Eye (tissue), 1 donor: ENCODE results near the gene RIMOC1.
A peak's percentile ranks its signal among the peaks of the same experiment; 100 is the strongest.

Experiments
- DNase-seq: peaks from one replicate; pipeline ENCODE4 v3.0.0-alpha.2; 2015

Gene RIMOC1, protein sequence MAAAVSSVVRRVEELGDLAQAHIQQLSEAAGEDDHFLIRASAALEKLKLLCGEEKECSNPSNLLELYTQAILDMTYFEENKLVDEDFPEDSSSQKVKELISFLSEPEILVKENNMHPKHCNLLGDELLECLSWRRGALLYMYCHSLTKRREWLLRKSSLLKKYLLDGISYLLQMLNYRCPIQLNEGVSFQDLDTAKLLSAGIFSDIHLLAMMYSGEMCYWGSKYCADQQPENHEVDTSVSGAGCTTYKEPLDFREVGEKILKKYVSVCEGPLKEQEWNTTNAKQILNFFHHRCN

DNA sequence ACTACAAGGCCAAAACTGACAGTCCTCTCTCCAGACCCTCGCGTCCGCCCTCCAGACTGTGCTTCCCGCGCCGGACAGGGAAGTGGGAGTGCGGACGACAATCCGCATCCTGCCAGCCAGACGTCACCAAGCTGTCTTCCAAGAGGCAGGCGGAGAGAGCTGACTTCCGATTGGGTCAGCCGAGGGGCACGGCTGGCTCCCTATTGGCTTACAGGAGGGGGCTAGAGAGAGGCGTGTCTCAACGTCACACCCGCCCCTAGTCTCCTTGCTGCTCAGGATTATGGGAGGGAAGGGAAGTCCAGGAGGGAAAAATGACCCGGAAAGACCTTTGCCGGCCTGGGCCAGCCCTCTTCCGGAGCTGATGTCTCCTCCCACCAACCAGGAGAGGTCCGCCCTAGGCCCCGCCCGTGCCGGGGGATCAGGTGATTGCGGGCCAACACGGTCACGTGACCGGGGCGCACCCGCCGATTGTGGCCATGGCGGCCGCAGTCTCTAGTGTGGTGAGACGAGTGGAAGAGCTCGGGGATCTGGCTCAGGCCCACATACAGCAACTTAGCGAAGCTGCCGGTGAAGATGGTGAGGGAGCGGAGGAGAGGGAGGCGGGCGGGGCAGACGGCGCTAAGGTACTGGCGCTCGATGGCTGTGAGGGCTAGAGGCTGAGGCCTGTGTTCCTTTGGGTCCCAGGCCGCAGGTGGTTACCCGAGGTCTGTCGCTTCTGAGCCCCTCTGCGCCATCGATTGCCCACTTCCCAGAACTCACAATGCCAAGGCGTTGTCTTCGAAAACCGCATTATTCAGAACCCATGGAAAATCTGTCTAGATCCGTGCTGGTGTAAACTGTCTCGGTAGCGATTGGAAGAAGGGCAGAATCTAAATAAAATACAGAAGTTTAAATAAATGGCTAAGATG, at the start of gene RIMOC1:
Gene RIMOC1, plus strand, starts transcription at position 453 of the 908 bp plus-strand sequence. Its CDS starts 24 bp downstream, at position 477.
- DNase-seq = peak; percentile 99

DNA sequence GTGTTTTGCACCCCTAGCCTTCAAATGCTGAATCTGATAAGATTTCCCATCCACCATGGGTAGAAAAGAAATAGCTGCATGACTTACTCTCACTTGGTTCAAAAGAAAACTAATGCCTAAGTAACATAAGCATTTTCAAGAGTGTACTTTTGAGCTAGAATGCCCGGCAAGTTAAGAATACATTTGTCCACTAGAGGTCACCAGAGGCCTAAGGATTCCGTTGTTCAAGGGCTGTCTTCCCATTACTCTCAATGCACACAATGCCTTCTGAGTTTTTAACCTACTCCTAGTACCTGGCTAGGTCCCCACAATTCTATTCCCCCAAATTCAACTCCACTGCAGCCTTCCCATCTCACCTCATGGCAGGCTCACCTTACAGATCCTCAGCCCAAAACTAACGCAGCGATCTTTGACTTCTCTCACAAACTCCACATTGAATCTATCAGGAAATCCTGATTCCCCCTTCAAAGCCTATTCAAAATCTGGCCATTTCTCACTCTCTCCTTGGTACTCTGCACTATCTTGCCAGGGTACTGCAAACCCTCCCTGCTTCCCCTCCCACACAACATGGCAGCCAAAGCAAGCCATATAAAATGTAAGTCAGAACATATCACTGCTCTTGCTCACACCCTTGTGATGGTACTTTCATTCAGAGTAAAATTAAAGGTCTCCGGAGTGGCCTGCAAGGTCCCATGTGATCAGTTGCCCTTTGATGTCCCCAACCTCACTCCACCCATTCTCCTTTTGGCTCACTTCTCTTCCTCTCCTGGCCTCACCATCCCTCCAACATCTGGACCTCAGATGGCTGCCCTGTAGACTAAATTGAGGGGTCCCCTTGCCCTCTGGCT, 47.3 kb upstream of the RIMOC1 start:
- peak; percentile 94 for DNase-seq

DNA sequence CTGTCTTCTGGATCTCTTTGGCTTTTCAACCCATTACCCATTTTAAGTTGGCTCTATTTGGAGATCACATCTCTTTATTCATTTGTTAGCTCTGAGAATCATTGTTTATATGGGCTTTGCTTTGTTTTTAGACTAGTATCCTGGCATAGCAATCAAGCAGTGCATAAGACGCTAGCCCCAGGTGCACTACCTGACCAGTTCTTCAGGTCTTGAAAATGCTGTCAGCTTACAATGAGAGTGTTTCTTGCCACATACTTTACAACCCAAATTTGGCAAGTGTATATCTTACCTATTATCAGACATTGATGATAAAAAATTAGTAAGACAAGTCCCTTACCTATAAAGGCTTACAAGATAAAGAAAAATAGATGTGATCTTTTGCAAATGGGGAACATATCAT, 46.2 kb upstream of the RIMOC1 start:
- no peak for DNase-seq

DNA sequence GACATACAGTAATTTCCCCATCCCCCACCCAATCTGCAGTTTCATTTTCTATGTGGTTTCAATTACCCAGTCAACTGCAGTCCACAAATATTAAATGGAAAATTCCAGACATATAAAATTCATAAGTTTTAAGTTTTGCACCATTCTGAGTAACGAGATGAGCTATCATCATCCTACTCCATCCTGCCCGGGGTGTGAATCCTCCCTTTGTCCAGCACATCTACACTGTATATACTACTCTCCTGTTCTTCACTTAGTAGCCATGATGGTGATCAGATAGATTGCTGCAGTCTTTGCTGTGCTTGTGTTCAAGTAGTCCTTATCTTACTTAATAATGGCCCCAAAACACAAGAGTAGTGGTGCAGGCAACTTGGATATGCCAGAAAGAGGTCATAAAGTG, 45.3 kb upstream of the RIMOC1 start:
- DNase-seq = no peak

DNA sequence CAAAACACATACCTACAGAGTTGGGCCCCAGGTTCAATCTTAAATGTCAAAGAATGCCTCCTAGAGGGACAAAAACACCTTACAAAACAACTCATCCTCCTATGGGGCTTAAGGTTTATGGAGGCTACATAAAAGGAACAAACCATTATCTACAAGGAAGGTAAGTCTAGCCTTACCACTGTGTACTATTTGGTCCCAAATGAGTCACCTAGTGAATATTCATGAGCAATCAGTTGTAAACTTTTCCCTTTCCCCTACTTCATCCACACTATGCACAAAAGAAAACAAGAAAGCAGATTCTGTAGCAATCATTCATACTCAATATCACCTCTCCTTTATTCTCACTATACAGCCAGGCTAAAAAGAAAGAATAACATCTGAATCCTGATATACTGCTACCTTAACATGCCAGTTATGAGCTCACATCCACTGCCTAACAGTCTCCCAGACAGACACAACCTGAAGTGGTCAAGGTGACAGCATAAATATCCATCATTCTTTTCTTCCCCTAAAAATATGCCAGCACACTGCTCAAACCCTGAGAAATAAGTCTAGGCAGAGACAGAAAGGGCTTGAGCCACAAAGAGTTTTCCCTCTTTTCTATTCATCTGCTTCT, 40.2 kb upstream of the RIMOC1 start:
- DNase-seq = no peak

DNA sequence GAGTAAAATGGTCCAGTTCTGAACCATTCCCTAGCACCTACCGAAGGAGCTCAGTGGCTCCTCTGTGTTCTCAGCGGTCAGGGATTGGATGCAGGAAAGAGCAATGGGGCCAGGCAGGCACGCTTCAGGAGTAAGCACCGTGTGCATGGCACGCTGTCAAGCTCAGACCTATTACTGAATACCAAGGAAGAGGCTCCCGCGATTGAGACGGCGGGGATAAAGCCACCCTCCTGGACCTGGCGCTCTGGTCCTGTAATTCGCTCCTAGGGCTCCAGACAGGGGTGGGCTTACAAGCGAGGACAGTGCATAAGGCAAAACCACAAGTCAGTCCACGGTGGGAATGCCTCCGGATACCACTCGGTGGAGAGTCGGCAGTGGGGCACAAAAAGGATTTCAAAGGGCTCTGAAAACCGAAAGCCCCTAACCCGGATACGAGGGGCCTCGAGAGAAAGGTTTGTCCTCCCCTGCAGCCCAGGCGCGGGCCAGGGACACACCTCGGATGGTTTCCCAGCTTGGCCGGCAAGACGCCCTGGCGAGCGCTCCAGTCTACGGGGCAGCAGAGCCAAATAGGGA, 34.9 kb upstream of the RIMOC1 start:
- DNase-seq = peak; percentile 81

DNA sequence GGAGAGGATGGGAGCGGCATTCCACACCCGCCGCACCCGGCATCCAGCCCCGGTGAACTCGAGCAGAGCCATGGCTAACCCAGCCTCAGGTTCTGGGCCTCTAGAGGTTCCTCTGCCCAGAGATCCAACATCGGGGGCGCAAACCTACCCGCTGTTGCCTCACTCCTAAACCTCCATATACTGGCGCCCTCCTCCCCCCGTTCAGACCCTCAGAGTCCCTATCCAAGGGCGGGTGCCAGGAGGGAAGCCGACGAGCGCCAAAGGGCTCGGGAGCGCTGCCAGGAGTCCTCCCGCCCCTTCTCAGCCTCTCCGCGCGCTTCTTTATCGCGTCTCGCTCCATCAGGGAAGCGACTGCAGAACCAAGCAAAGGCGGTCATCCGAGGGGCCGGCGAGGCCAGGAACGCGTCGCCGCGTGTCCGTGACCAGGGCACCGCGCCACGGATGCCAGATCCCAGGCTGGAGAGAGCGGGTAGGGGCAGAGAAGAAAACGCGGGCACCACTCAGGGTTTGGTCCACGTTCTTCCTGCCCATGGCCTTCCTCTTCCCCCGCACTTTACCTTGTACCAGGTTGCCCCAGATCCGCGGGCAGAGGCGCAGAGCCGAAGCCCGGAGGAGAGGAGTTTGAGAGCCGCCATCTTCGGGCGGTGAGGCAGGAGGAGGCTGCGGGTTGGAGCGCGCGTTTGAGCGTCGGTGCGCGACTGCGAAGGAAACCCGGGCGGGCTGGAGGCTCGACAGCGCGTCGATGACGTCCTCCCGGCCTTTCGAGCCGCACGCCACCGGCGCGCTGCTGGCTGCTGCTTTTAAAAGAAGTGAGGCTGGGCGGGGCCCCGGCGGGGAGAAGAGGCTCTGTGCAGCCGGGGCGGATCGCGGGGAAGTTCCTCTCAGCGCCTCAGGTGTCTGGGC, 34.2 kb upstream of the RIMOC1 start, which contains the start of gene OXCT1:
Gene OXCT1, minus strand, starts transcription at position 702 of the 903 bp plus-strand sequence. Its CDS starts 67 bp downstream, at position 635.
- peak; percentile 93 for DNase-seq

DNA sequence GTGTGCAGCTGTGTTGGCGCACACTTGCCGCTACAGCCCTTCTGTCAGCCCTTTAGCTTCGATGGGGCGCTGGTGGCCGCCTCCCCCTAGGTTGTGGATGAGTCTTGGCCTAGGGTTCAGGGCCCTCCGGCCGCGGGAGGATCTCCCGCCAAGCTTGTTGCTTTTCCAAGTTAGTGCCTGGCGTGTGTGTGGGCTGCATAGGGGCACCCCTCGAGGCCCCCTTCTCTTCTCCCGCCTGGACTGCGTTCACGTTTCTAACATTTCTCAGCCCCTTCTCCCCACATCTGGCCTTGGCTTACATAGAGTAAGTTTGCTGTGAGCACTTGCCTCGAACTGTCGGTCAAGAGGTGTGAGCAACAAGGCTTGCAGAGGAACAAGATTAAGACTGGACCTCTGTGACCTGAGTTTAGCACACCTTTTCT, 33.5 kb upstream of the RIMOC1 start:
- DNase-seq = no peak

DNA sequence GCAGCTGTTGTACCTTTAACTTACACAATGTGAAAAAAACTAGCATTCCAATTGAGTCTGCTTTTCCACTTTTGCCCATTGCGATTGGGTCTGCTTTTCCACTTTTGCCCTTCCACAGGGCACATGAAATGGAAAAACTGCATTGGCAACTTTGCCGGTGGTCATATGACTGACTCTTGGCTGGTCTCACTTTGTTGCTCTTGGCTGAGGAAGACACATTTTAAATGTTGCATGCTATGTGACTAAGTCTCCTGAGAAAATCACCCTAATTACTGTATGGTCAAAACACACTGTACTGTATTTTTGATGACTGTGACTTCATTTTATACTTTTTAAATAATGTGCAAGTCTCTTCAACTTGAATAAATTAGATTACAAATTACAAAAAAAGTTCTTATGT, 32.3 kb upstream of the RIMOC1 start:
- DNase-seq = no peak

DNA sequence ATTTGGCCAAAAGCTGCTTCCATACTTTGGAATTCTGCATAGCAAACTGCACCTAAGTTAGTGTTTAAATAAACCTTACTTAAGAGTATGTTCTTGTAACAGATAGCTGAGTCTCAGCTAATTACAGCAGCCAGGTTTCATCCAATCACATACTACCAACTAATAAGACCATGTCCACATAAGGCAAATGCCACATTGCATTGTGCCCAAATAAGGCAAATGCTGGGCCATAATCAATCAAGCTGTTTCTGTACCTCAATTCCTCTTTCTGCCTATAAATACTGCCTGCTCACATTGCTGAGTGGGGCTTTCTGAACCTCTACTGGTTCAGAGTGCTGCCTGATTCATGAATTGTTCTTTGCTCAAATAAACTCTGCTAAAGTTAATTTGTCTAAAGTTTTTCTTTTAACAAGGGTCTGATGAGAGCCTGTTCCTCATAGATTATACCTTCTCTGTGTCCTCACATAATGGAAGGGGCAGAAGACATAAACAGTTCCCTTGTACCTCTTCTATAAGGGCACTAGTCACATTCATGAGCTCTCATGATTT, 29.6 kb upstream of the RIMOC1 start:
- no peak for DNase-seq

DNA sequence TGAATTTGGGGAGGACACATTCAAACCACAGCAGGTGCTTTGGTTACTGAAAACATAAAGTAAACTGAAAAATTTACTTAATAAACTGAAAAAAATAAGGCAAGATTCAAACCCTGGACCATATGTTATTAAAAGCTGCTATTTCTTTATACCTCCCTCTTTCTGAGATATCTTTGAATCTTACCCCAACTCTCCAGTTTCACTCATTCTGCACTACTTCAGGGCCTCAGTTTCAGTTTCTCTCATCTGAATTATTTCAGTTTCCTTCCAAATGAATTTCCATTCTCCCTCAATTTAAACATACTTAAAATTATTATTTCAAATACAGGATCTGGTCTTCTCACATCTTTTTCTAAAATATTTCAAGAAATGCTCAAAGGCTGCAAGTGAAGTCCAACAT, 29.0 kb upstream of the RIMOC1 start:
- DNase-seq = no peak

DNA sequence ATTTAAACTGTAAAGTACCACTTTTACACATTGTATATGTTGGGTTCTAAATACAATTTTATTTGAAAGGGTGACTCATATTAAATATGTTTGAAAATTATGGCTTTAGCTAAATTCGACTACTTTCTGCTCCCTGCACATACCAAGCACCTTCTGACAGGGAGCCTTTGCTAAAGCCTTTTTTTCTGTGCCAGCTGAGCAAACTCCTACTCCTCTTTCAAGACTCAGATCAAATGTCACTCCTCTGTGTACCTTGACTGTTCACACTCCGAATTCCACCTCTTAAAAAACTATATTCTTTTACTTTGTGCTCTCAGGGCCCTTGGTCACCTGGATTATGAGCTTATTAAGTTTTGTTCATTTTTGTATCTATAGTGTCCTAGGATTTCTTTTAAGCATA, 27.5 kb upstream of the RIMOC1 start:
- DNase-seq = no peak

DNA sequence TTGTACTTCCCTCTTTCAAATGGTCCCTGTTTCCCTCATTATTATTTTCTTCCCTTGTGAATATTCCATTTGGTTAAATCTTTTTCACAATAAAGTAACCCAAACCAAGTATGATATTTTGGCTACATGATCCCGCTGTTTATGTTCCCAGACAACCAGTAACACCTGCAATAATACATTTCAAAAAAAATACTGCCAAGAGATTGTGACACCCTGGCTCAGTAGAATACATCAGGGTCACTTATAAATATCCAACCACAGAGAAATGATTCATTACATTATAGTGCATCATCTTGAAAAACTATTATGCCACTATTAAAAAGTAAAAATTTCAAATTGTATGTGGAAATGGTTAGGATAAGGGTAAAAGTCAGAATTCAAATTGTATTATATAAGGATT, 26.7 kb upstream of the RIMOC1 start:
- no peak for DNase-seq

DNA sequence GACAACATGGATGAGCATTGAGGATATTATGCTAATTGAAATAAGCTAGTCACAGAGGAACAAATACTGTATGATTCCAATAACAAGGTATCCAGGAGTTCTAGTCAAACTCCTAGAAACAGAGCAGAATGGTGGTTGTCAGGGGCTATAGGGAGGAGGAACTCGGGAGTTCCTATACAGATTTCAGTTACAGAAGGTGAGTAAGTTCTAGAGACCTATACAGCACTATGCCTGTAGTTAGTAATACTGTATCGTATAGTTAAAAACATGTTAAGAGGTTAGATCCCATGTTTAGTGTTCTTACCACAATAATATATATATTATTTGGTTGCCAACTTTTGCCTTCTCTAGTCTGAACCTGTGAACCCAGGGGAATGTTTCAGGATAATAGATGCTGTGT, 26.0 kb upstream of the RIMOC1 start:
- DNase-seq = no peak

DNA sequence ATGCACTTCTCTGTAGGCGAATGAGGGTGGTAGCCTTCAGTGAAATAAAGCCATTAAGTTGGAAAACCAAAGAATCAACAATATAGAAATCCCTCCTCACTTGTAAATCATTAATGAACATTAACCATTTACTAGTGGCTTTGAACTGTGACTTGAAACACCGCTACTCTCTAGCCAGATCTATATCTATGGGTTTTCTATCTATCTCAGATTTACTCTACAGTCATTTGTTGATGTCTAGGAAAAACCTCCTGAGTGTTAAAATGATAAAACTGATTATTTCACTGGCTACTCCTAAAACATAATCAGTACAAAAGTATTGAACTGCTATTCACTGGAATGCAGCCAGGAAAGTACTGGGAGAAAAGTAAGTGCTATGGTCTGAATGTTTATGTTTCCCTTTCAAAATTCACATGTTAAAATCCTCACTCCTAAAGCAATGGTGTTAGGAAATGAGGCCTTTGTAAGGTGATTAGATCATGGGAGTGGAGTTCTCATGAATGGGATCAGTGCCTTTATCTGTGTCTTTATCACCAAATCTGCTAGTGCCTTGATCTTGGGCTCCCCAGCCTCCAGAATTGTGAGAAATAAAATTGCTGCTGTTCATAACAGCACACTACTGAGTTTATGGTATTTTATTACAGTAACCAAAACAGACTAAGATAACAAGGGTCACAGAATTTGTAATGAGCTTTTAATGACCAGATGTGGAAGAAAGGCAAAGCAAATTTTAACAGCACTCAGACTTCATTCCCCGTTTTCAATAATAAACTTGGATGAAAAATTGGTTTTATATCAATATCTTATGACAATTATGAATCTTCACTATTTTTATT, 25.3 kb upstream of the RIMOC1 start:
- DNase-seq = no peak

DNA sequence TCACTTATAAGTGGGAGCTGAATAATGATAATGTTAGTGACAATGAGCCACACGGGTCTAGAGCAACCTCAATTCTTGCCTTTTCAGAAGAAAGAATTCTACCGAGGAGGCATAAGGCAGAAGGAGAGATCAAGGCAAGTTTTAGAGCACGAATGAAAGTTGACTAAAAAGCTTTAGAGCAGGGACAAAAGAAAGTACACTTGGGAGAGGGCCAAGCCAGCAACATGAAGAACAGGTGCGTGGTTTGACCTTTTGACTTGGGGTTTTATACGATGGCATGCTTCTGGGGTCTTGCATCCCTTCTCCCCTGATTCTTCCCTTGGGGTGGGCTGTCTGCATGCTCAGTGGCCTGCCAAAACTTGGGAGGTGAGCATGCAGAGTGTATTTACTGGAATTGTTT, 21.4 kb upstream of the RIMOC1 start:
- no peak for DNase-seq

DNA sequence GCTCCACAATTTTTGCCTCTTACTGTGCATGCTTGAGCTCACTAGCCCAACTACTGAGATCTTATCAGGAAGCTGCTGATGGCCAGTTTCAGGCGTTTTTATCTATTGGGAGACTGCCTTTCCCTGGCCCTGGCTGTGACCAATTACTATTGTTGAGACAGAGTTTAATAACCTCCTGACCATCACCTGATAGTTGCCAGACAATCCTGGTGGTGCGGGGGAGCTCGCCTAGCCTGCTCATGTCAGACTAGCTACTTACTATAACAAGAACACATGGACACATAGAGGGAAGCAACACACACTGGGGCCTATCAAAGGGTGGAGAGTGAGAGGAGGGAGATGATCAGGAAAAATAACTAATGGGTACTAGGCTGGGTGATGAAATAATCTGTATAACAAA, 20.9 kb upstream of the RIMOC1 start:
- no peak for DNase-seq

DNA sequence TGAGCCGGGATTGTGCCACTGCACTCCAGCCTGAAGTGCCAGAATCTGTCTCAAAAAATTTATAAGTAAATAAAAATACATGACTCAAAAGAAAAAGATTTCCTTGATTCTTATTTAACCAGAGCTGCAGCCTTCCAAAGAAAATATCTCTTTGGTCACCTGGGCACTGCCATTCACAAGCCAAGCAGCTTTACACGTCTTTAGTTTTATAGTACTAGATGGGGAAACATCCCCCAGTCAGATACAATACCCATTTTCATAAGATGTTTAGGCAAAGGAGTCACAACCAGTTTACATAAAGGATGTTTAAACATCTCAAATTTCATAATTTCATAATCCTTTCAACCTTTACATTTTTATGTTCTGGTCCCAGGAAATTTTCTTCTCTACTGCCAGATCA, 20.2 kb upstream of the RIMOC1 start:
- DNase-seq = no peak

DNA sequence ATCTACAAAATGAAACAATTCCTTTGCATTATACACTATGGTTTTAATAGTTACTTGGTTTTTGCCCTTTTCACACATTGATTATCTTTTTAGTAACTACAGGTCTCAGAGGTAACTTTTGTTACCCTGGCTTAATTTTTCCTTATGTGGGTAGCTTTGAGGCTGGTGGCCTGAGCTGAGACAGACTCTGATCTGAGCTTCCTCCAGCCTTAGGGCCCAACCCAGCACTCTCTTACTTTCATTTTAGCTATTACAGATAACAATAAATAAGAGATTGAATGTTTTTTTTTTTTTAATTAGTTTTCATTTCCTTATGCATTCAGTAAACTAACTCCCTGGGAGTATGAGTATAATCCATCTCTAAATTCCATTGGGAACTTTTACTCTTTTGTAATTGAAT, 18.9 kb upstream of the RIMOC1 start:
- DNase-seq = no peak
